SU-DHL-6 (cell line): Measurements from ENCODE around the gene GPR65.

Experiments
- CTCF ChIP-seq: fragments of 200-600 bp; sonication (generic); IDR thresholded peaks from one replicate; pipeline ENCODE4 v1.5.1; 2017; ENCODE audit warnings: antibody characterized with exemption, mild to moderate bottlenecking, low read length, moderate library complexity; ENCODE audit not compliant: insufficient read depth, poor library complexity, severe bottlenecking
- EZH2phosphoT487 ChIP-seq: fragments of 200-600 bp; sonication (generic), shearing (Covaris generic); conservative IDR thresholded peaks from 2 replicates; pipeline ENCODE4 v1.6.1; 2018; ENCODE audit warnings: mild to moderate bottlenecking, antibody characterized with exemption, low read length, moderate library complexity, mixed read lengths

GRCh38 chr14:87996291-87996592 is 8.7 kb upstream of the GPR65 start:
- TF ChIP-seq CTCF (no peak), EZH2phosphoT487 (no peak)
